Measurements from ENCODE around the gene HPCAL1. TPM values are rescaled to one million over a fixed set of nuclear protein-coding genes. Genes with fewer than 3 reads are reported as not detected.

HPCAL1 gene
- total and polyA plus RNA-seq, 2 experiments from 2014 or later: 8.3 to 25.4 TPM

GRCh38 chr2:10406491-10407188, 103.9 kb downstream of the HPCAL1 start:
- Histone ChIP-seq H3K36me3 (ENCODE audit: insufficient read depth) (no peaks in the 10 kb centered on the region), H3K4me1 (ENCODE audit: insufficient read depth) (no peaks in the 10 kb centered on the region; the same call in 1 of the 2 replicates), H3K79me2 (replicated peaks; ENCODE audit: insufficient read depth) (no peaks in the 10 kb centered on the region), H4K20me1 (replicated peaks; ENCODE audit: insufficient read depth) (no peaks in the 10 kb centered on the region), H3K27ac (ENCODE audit: low read depth) (no peak overlapping the region), H3F3A (replicated peaks; ENCODE audit: low read depth) (no peaks in the 10 kb centered on the region), H3K9me2 (ENCODE audit: insufficient read depth) (no peaks in the 10 kb centered on the region), H2AFZ (no peak overlapping the region), H3K4me3 (no peak overlapping the region), H3K4me2 (no peak overlapping the region), H3K27me3 (ENCODE audit: insufficient read depth) (no peaks in the 10 kb centered on the region)
- TF ChIP-seq ZNF331 (CRISPR knock-in tag; IDR thresholded peaks at IDR 0.05; ENCODE audit: low read depth): no peak
- no peak for TF ChIP-seq ZNF114 (CRISPR knock-in tag; IDR thresholded peaks at IDR 0.05)
- no peak for TF ChIP-seq STAT1 (IDR thresholded peaks at IDR 0.05; ENCODE audit: unreplicated experiment)
- TF ChIP-seq, protein P1, sequence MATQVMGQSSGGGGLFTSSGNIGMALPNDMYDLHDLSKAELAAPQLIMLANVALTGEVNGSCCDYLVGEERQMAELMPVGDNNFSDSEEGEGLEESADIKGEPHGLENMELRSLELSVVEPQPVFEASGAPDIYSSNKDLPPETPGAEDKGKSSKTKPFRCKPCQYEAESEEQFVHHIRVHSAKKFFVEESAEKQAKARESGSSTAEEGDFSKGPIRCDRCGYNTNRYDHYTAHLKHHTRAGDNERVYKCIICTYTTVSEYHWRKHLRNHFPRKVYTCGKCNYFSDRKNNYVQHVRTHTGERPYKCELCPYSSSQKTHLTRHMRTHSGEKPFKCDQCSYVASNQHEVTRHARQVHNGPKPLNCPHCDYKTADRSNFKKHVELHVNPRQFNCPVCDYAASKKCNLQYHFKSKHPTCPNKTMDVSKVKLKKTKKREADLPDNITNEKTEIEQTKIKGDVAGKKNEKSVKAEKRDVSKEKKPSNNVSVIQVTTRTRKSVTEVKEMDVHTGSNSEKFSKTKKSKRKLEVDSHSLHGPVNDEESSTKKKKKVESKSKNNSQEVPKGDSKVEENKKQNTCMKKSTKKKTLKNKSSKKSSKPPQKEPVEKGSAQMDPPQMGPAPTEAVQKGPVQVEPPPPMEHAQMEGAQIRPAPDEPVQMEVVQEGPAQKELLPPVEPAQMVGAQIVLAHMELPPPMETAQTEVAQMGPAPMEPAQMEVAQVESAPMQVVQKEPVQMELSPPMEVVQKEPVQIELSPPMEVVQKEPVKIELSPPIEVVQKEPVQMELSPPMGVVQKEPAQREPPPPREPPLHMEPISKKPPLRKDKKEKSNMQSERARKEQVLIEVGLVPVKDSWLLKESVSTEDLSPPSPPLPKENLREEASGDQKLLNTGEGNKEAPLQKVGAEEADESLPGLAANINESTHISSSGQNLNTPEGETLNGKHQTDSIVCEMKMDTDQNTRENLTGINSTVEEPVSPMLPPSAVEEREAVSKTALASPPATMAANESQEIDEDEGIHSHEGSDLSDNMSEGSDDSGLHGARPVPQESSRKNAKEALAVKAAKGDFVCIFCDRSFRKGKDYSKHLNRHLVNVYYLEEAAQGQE (IDR thresholded peaks at IDR 0.05; ENCODE audit: unreplicated experiment): no peak
- TF ChIP-seq, protein P2, sequence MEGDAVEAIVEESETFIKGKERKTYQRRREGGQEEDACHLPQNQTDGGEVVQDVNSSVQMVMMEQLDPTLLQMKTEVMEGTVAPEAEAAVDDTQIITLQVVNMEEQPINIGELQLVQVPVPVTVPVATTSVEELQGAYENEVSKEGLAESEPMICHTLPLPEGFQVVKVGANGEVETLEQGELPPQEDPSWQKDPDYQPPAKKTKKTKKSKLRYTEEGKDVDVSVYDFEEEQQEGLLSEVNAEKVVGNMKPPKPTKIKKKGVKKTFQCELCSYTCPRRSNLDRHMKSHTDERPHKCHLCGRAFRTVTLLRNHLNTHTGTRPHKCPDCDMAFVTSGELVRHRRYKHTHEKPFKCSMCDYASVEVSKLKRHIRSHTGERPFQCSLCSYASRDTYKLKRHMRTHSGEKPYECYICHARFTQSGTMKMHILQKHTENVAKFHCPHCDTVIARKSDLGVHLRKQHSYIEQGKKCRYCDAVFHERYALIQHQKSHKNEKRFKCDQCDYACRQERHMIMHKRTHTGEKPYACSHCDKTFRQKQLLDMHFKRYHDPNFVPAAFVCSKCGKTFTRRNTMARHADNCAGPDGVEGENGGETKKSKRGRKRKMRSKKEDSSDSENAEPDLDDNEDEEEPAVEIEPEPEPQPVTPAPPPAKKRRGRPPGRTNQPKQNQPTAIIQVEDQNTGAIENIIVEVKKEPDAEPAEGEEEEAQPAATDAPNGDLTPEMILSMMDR (conservative IDR thresholded peaks at IDR 0.05; ENCODE audit: low read depth in 2 of 2): no peak
- TF ChIP-seq JUNB (IDR thresholded peaks at IDR 0.05; ENCODE audit: unreplicated experiment): no peak
- TF ChIP-seq EZH2phosphoT487 (IDR thresholded peaks at IDR 0.05; ENCODE audit: unreplicated experiment): no peak
- TF ChIP-seq NANOG (IDR thresholded peaks at IDR 0.05; ENCODE audit: borderline replicate concordance): no peak
- TF ChIP-seq, protein P3, sequence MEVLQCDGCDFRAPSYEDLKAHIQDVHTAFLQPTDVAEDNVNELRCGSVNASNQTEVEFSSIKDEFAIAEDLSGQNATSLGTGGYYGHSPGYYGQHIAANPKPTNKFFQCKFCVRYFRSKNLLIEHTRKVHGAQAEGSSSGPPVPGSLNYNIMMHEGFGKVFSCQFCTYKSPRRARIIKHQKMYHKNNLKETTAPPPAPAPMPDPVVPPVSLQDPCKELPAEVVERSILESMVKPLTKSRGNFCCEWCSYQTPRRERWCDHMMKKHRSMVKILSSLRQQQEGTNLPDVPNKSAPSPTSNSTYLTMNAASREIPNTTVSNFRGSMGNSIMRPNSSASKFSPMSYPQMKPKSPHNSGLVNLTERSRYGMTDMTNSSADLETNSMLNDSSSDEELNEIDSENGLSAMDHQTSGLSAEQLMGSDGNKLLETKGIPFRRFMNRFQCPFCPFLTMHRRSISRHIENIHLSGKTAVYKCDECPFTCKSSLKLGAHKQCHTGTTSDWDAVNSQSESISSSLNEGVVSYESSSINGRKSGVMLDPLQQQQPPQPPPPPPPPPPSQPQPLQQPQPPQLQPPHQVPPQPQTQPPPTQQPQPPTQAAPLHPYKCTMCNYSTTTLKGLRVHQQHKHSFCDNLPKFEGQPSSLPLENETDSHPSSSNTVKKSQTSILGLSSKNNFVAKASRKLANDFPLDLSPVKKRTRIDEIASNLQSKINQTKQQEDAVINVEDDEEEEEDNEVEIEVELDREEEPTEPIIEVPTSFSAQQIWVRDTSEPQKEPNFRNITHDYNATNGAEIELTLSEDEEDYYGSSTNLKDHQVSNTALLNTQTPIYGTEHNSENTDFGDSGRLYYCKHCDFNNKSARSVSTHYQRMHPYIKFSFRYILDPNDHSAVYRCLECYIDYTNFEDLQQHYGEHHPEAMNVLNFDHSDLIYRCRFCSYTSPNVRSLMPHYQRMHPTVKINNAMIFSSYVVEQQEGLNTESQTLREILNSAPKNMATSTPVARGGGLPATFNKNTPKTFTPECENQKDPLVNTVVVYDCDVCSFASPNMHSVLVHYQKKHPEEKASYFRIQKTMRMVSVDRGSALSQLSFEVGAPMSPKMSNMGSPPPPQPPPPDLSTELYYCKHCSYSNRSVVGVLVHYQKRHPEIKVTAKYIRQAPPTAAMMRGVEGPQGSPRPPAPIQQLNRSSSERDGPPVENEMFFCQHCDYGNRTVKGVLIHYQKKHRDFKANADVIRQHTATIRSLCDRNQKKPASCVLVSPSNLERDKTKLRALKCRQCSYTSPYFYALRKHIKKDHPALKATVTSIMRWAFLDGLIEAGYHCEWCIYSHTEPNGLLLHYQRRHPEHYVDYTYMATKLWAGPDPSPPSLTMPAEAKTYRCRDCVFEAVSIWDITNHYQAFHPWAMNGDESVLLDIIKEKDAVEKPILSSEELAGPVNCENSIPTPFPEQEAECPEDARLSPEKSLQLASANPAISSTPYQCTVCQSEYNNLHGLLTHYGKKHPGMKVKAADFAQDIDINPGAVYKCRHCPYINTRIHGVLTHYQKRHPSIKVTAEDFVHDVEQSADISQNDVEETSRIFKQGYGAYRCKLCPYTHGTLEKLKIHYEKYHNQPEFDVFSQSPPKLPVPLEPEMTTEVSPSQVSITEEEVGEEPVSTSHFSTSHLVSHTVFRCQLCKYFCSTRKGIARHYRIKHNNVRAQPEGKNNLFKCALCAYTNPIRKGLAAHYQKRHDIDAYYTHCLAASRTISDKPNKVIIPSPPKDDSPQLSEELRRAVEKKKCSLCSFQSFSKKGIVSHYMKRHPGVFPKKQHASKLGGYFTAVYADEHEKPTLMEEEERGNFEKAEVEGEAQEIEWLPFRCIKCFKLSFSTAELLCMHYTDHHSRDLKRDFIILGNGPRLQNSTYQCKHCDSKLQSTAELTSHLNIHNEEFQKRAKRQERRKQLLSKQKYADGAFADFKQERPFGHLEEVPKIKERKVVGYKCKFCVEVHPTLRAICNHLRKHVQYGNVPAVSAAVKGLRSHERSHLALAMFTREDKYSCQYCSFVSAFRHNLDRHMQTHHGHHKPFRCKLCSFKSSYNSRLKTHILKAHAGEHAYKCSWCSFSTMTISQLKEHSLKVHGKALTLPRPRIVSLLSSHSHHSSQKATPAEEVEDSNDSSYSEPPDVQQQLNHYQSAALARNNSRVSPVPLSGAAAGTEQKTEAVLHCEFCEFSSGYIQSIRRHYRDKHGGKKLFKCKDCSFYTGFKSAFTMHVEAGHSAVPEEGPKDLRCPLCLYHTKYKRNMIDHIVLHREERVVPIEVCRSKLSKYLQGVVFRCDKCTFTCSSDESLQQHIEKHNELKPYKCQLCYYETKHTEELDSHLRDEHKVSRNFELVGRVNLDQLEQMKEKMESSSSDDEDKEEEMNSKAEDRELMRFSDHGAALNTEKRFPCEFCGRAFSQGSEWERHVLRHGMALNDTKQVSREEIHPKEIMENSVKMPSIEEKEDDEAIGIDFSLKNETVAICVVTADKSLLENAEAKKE (CRISPR knock-in tag; IDR thresholded peaks at IDR 0.05): no peak
- TF ChIP-seq CREB1 (CRISPR knock-in tag; IDR thresholded peaks at IDR 0.05; ENCODE audit: low read depth): no peak
- no peak overlapping the region for H3K27ac Mint-ChIP-seq
- H3K4me3 Mint-ChIP-seq: no peak overlapping the region
- peaks cover 8% of the 10 kb centered on the region for H3K27me3 Mint-ChIP-seq (ENCODE audit: insufficient read depth, low read depth, poor library complexity)
- no peak for ATAC-seq
- H3K4me1 Mint-ChIP-seq: peaks cover 14% of the 10 kb centered on the region
- DNase-seq (ENCODE audit: low spot score): no peak
- no peaks in the 10 kb centered on the region for H3K9me3 Mint-ChIP-seq
- H3K36me3 Mint-ChIP-seq (ENCODE audit: low read depth): no peaks in the 10 kb centered on the region

All from GM23338 (cell line).